ENCODE measurements around the gene KAT6B. TPM values are rescaled to one million over a fixed set of nuclear protein-coding genes. Genes with fewer than 3 reads are reported as not detected.
"Not testable (repeated sequence)": the region's sequence is repeated elsewhere in the genome, so short reads cannot be mapped to it uniquely, and the experiment has no call there.

Gene KAT6B
- total RNA-seq, 2 experiments from 2014 or later, result 70.3 to 74.2 TPM

GRCh38 chr10:75050149-75050919 lies 223.9 kb downstream of the KAT6B start:
- Mint-ChIP-seq H3K36me3 (ENCODE audit: low read depth) (no peaks in the 10 kb centered on the region), H3K27ac (no peak overlapping the region), H3K9me3 (no peaks in the 10 kb centered on the region), H3K27me3 (no peaks in the 10 kb centered on the region), H3K4me3 (no peak overlapping the region), H3K4me1 (ENCODE audit: low read depth) (no peaks in the 10 kb centered on the region)
- no peak for TF ChIP-seq CTCF (IDR thresholded peaks at IDR 0.05)
- H3K4me3 ChIP-seq (ENCODE audit: low read length), result no peak overlapping the region
- CTCF ChIA-PET, result no interaction called here
- H3K9me3 ChIP-seq (ENCODE audit: control insufficient read depth in 1 of 2, insufficient read depth in 1 of 2, low read length in 2 of 2), result no peaks in the 10 kb centered on the region
- no peaks in the 10 kb centered on the region for H3K4me1 ChIP-seq (ENCODE audit: insufficient read depth, low read length)
- POLR2A ChIA-PET, result no interaction called here
- DNase-seq, result no peak
- H3K27me3 ChIP-seq (ENCODE audit: control insufficient read depth in 1 of 2, insufficient read depth in 2 of 2, low read length in 2 of 2), result no peaks in the 10 kb centered on the region
- ATAC-seq (ENCODE audit: poor library complexity), result no peak
- no peaks in the 10 kb centered on the region for H3K36me3 ChIP-seq (ENCODE audit: insufficient read depth, low read length)
- H3K27ac ChIP-seq (ENCODE audit: low read depth in 1 of 2, low read length in 2 of 2), result no peak overlapping the region
- intact Hi-C loops (cut with DNase I, micrococcal nuclease), result no loop called here

GRCh38 chr10:75051308-75051707 lies 224.9 kb downstream of the KAT6B start:
- Histone ChIP-seq H3K4me1 (ENCODE audit: insufficient read depth, low read length) (no peaks in the 10 kb centered on the region), H3K9me3 (ENCODE audit: control insufficient read depth in 1 of 2, insufficient read depth in 1 of 2, low read length in 2 of 2) (no peaks in the 10 kb centered on the region), H3K4me3 (ENCODE audit: low read length) (no peak overlapping the region), H3K36me3 (ENCODE audit: insufficient read depth, low read length) (no peaks in the 10 kb centered on the region), H3K27ac (ENCODE audit: low read depth in 1 of 2, low read length in 2 of 2) (no peak overlapping the region), H3K27me3 (ENCODE audit: control insufficient read depth in 1 of 2, insufficient read depth in 2 of 2, low read length in 2 of 2) (no peaks in the 10 kb centered on the region)
- TF ChIP-seq CTCF (IDR thresholded peaks at IDR 0.05), result no peak
- no peaks in the 10 kb centered on the region for H3K36me3 Mint-ChIP-seq (ENCODE audit: low read depth)
- intact Hi-C loops (cut with DNase I, micrococcal nuclease), result no loop called here
- H3K27me3 Mint-ChIP-seq, result no peaks in the 10 kb centered on the region
- H3K4me3 Mint-ChIP-seq, result no peak overlapping the region
- POLR2A ChIA-PET, result no interaction called here
- H3K9me3 Mint-ChIP-seq, result no peaks in the 10 kb centered on the region
- no peaks in the 10 kb centered on the region for H3K4me1 Mint-ChIP-seq (ENCODE audit: low read depth)
- no peak for DNase-seq
- H3K27ac Mint-ChIP-seq, result no peak overlapping the region
- no peak for ATAC-seq (ENCODE audit: poor library complexity)
- CTCF ChIA-PET, result no interaction called here

- H3K9me3 ChIP-seq (ENCODE audit: control insufficient read depth in 1 of 2, insufficient read depth in 1 of 2, low read length in 2 of 2); H3K27me3 ChIP-seq (ENCODE audit: control insufficient read depth in 1 of 2, insufficient read depth in 2 of 2, low read length in 2 of 2); H3K27ac Mint-ChIP-seq; H3K27ac ChIP-seq (ENCODE audit: low read depth in 1 of 2, low read length in 2 of 2); H3K9me3 Mint-ChIP-seq; intact Hi-C loops (cut with DNase I, micrococcal nuclease); ATAC-seq (ENCODE audit: poor library complexity); H3K4me1 Mint-ChIP-seq (ENCODE audit: low read depth); H3K36me3 Mint-ChIP-seq (ENCODE audit: low read depth); H3K27me3 Mint-ChIP-seq; H3K4me1 ChIP-seq (ENCODE audit: insufficient read depth, low read length); POLR2A ChIA-PET; H3K4me3 ChIP-seq (ENCODE audit: low read length); CTCF ChIA-PET; DNase-seq; H3K36me3 ChIP-seq (ENCODE audit: insufficient read depth, low read length); H3K4me3 Mint-ChIP-seq: not testable (repeated sequence)
Observed at GRCh38 chr10:75055896-75056406, 229.6 kb downstream of the KAT6B start.

- DNase-seq (no peak), ATAC-seq (ENCODE audit: poor library complexity) (no peak)
- no peak overlapping the region for H3K27ac Mint-ChIP-seq
- no peaks in the 10 kb centered on the region for H3K9me3 ChIP-seq (ENCODE audit: control insufficient read depth in 1 of 2, insufficient read depth in 1 of 2, low read length in 2 of 2)
- H3K36me3 Mint-ChIP-seq (ENCODE audit: low read depth), result no peaks in the 10 kb centered on the region
- no peaks in the 10 kb centered on the region for H3K36me3 ChIP-seq (ENCODE audit: insufficient read depth, low read length)
- H3K4me3 Mint-ChIP-seq, result no peak overlapping the region
- ChIA-PET POLR2A (no interaction called here), CTCF (no interaction called here)
- TF ChIP-seq CTCF (IDR thresholded peaks at IDR 0.05), result no peak
- no peak overlapping the region for H3K4me3 ChIP-seq (ENCODE audit: low read length)
- intact Hi-C loops (cut with DNase I, micrococcal nuclease), result no loop called here
- no peaks in the 10 kb centered on the region for H3K27me3 ChIP-seq (ENCODE audit: control insufficient read depth in 1 of 2, insufficient read depth in 2 of 2, low read length in 2 of 2)
- no peaks in the 10 kb centered on the region for H3K27me3 Mint-ChIP-seq
- no peaks in the 10 kb centered on the region for H3K4me1 ChIP-seq (ENCODE audit: insufficient read depth, low read length)
- H3K4me1 Mint-ChIP-seq (ENCODE audit: low read depth), result no peaks in the 10 kb centered on the region
- no peaks in the 10 kb centered on the region for H3K9me3 Mint-ChIP-seq
- H3K27ac ChIP-seq (ENCODE audit: low read depth in 1 of 2, low read length in 2 of 2), result no peak overlapping the region
Observed at GRCh38 chr10:75057680-75058079, 231.3 kb downstream of the KAT6B start.

Measured in CD4-positive, alpha-beta T cell (primary cell).